ENCODE results near the gene MED15. TPM values are rescaled to one million over a fixed set of nuclear protein-coding genes. Genes with fewer than 3 reads are reported as not detected.

Gene MED15
- total RNA-seq, 1 experiment from 2014 or later = 59.3 TPM

DNA sequence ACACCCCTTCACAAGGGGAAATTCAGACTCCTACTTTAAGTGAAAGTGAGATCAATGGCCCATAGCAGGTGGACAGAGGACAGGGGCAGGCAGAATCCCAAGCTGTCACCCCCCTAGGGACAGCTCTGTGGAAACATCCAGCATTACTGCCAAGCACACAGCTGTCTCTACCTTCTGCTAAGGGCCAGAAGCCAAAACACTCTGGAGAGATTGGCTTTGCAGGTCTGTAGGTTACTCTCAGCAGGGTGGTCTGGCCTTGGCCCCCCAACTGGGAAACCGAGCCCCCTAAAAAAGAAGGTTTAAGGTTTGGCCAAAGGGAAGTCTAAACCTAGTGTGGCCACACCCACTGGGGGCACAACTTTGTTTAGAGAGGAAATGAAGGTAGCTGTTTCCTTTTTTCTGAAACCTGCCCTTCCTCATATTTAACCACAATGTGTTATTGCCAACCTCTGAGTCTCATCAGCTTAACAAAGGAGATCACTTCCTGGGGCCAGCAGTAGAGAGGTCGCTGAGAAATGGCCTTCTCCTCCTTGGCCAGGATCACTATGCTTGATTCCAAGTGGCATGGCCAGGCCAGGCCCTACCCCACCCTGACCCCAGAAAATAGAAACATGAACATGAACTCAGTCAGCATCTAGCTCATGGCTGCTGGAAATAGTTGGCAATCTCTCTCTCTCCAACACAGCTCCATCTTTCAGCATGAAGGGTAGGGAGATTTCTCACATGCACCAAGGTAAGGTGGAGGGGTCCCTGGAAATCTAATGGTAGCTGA, 43.9 kb upstream of the MED15 start:
- Histone ChIP-seq H3K36me3 (ENCODE audit: control insufficient read depth, insufficient read depth, low read length) (no peaks in the 10 kb centered on the region), H3K27ac (ENCODE audit: low read length) (no peak overlapping the region), H3K9me3 (ENCODE audit: control insufficient read depth, insufficient read depth, low read depth, low read length) (no peaks in the 10 kb centered on the region), H3K4me3 (ENCODE audit: low read depth in 2 of 2, low read length in 2 of 2) (no peak overlapping the region), H3K4me1 (ENCODE audit: control insufficient read depth, insufficient read depth, low read length) (no peaks in the 10 kb centered on the region), H3K27me3 (ENCODE audit: control insufficient read depth, insufficient read depth, low read length) (no peaks in the 10 kb centered on the region)
- ATAC-seq (no peak), DNase-seq (ENCODE audit: low read depth, low spot score) (no peak)
- no peak for TF ChIP-seq POLR2AphosphoS5 (IDR thresholded peaks at IDR 0.05; ENCODE audit: low read depth, low read length)
- TF ChIP-seq, protein P1, sequence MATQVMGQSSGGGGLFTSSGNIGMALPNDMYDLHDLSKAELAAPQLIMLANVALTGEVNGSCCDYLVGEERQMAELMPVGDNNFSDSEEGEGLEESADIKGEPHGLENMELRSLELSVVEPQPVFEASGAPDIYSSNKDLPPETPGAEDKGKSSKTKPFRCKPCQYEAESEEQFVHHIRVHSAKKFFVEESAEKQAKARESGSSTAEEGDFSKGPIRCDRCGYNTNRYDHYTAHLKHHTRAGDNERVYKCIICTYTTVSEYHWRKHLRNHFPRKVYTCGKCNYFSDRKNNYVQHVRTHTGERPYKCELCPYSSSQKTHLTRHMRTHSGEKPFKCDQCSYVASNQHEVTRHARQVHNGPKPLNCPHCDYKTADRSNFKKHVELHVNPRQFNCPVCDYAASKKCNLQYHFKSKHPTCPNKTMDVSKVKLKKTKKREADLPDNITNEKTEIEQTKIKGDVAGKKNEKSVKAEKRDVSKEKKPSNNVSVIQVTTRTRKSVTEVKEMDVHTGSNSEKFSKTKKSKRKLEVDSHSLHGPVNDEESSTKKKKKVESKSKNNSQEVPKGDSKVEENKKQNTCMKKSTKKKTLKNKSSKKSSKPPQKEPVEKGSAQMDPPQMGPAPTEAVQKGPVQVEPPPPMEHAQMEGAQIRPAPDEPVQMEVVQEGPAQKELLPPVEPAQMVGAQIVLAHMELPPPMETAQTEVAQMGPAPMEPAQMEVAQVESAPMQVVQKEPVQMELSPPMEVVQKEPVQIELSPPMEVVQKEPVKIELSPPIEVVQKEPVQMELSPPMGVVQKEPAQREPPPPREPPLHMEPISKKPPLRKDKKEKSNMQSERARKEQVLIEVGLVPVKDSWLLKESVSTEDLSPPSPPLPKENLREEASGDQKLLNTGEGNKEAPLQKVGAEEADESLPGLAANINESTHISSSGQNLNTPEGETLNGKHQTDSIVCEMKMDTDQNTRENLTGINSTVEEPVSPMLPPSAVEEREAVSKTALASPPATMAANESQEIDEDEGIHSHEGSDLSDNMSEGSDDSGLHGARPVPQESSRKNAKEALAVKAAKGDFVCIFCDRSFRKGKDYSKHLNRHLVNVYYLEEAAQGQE (IDR thresholded peaks at IDR 0.05; ENCODE audit: insufficient read depth in 1 of 2, low read depth in 2 of 2, low read length in 1 of 2) = no peak
- BruUV-seq (replicated peaks) = no TSS peak
- ChIA-PET POLR2A (no interaction called here), CTCF (interaction anchor here (0.6 kb wide), 1 partner anchor 170 kb away, joined by 3 read pairs; no protein-coding TSS in a partner anchor)
- intact Hi-C loops (cut with micrococcal nuclease; ENCODE audit: unreplicated experiment) = no loop called here
- in situ Hi-C loops (cut with HindIII; ENCODE audit: low pct_unique_long_range_greater_than_20kb, low sequenced_read_pairs) = no loop called here

DNA sequence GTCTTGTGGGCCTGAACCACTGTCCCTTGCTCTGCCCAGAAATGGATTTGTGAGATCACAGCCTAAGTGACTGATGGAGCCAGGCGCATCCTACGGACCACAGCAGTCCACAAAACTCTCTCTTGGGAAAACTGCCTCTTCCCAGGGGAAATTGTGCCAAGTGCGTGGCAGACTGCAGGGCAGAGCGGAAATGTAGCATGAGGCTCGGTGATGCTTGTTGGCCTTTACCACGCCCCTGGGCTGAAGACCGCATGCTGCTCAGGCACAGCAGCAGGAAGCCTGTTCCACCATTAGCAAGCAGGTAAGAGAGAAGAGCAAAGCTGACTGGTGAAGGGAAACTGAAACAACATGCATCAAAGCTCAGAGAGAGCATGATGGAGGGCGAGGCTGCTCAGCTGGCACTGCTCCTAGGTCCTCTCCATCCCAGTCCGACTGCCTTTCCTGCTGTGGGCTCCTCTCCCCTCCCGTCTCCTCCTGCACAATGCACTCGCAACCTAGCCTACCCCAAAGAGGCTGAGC, 43.3 kb upstream of the MED15 start:
- Histone ChIP-seq H3K4me3 (ENCODE audit: low read depth in 2 of 2, low read length in 2 of 2) (no peak overlapping the region), H3K27me3 (ENCODE audit: control insufficient read depth, insufficient read depth, low read length) (no peaks in the 10 kb centered on the region), H3K27ac (ENCODE audit: low read length) (no peak overlapping the region), H3K9me3 (ENCODE audit: control insufficient read depth, insufficient read depth, low read depth, low read length) (no peaks in the 10 kb centered on the region), H3K4me1 (ENCODE audit: control insufficient read depth, insufficient read depth, low read length) (no peaks in the 10 kb centered on the region), H3K36me3 (ENCODE audit: control insufficient read depth, insufficient read depth, low read length) (no peaks in the 10 kb centered on the region)
- in situ Hi-C loops (cut with HindIII; ENCODE audit: low pct_unique_long_range_greater_than_20kb, low sequenced_read_pairs) = no loop called here
- BruUV-seq (replicated peaks) = no TSS peak
- CTCF ChIA-PET = no interaction called here
- DNase-seq (ENCODE audit: low read depth, low spot score) = no peak
- no peak for TF ChIP-seq TCF7L2 (IDR thresholded peaks at IDR 0.05; ENCODE audit: low read depth, low read length)
- no peak for TF ChIP-seq SIN3A (IDR thresholded peaks at IDR 0.05; ENCODE audit: borderline replicate concordance, insufficient read depth, low read depth, low read length)
- POLR2A ChIA-PET = no interaction called here
- ATAC-seq = no peak
- intact Hi-C loops (cut with micrococcal nuclease; ENCODE audit: unreplicated experiment) = no loop called here

DNA sequence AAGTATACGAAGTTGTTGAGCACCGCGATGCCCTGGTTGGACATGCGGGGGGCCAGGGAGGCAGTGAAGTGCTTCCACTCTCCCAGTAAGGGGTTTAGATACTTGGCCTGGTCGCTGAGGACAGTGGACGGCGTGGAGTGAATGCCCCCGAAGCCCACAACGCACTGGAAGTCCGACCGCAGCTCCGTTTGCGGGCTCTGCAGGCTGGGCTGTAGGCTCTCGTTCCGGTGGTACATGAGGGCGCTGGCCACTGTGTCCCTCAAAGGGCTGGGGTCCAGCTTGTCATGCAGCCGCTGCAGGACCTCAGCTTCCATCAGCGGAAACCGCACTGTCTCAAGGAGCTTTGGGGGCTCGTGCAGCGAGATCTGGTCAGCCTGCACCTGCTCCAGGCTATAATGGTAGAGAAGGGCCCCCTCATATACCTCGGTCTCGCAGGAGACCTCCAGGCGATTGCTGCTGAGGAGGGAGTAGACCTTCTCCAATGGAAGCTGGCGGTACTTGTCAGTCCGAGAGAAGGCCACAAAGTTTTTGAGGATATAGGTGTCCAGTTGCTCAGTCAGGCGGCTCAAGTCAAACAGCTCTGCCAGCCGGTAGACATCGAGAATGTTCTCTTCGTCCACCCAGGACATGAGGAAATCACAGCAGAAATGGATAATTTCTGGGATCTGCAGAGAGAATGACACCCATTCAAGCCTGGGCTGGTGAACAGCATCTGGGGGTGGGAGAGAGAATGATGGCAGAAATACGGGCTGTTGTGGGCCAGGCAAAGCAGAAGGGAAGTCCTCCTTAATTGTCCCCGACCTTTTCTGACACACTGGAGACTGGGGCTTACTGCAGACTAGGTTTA, 42.3 kb upstream of the MED15 start:
- no TSS peak for BruUV-seq (replicated peaks)

More for the DNA sequence above, 42.3 kb upstream of the MED15 start:
- Histone ChIP-seq H3K4me1 (ENCODE audit: control insufficient read depth, insufficient read depth, low read length) (no peaks in the 10 kb centered on the region), H3K36me3 (ENCODE audit: control insufficient read depth, insufficient read depth, low read length) (no peaks in the 10 kb centered on the region), H3K27ac (ENCODE audit: low read length) (no peak overlapping the region), H3K9me3 (ENCODE audit: control insufficient read depth, insufficient read depth, low read depth, low read length) (no peaks in the 10 kb centered on the region), H3K4me3 (ENCODE audit: low read depth in 2 of 2, low read length in 2 of 2) (no peak overlapping the region), H3K27me3 (ENCODE audit: control insufficient read depth, insufficient read depth, low read length) (no peaks in the 10 kb centered on the region)
- intact Hi-C loops (cut with micrococcal nuclease; ENCODE audit: unreplicated experiment) (no loop called here), in situ Hi-C loops (cut with HindIII; ENCODE audit: low pct_unique_long_range_greater_than_20kb, low sequenced_read_pairs) (no loop called here)
- DNase-seq (ENCODE audit: low read depth, low spot score) (no peak), ATAC-seq (no peak)
- CTCF ChIA-PET = no interaction called here
- TF ChIP-seq, protein P1 (IDR thresholded peaks at IDR 0.05; ENCODE audit: insufficient read depth in 1 of 2, low read depth in 2 of 2, low read length in 1 of 2) = no peak
- TF ChIP-seq, protein P2, sequence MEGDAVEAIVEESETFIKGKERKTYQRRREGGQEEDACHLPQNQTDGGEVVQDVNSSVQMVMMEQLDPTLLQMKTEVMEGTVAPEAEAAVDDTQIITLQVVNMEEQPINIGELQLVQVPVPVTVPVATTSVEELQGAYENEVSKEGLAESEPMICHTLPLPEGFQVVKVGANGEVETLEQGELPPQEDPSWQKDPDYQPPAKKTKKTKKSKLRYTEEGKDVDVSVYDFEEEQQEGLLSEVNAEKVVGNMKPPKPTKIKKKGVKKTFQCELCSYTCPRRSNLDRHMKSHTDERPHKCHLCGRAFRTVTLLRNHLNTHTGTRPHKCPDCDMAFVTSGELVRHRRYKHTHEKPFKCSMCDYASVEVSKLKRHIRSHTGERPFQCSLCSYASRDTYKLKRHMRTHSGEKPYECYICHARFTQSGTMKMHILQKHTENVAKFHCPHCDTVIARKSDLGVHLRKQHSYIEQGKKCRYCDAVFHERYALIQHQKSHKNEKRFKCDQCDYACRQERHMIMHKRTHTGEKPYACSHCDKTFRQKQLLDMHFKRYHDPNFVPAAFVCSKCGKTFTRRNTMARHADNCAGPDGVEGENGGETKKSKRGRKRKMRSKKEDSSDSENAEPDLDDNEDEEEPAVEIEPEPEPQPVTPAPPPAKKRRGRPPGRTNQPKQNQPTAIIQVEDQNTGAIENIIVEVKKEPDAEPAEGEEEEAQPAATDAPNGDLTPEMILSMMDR (IDR thresholded peaks at IDR 0.05) = no peak
- no peak for TF ChIP-seq SIN3A (IDR thresholded peaks at IDR 0.05; ENCODE audit: borderline replicate concordance, insufficient read depth, low read depth, low read length)
- TF ChIP-seq TCF7L2 (IDR thresholded peaks at IDR 0.05; ENCODE audit: low read depth, low read length) = no peak
- no peak for TF ChIP-seq POLR2AphosphoS5 (IDR thresholded peaks at IDR 0.05; ENCODE audit: low read depth, low read length)
- POLR2A ChIA-PET = no interaction called here
